K562 (cell line): Measurements from ENCODE around the gene NDUFB7. TPM values are rescaled to one million over a fixed set of nuclear protein-coding genes. Genes with fewer than 3 reads are reported as not detected.

Experiments
- ATAC-seq: fragments of 200-7000 bp; cut with Tn5 transposase; 3 replicates; pipeline ENCODE4 v1.9.1; 2020; ENCODE audit warnings: moderate library complexity
- BruUV-seq: library from RNA; stranded (reverse); fragments of 400-500 nt; replicated peaks from 2 replicates; lab custom pipeline; 2021; lab: Mats Ljungman, UMichigan
- CTCF ChIA-PET: fragments of 300-600 bp; formaldehyde crosslinking; extraction: SDS; loops from one replicate; lab custom pipeline; 2021; ENCODE audit warnings: low intra/inter-chr PET ratio; lab: Yijun Ruan, JAX
- POLR2A ChIA-PET: fragments of 300-600, 350-650 bp; sonication (Branson Sonifier 250); formaldehyde crosslinking; extraction: SDS; loops from one replicate; lab custom pipeline; 2021; ENCODE audit warnings: antibody characterized with exemption, inconsistent platforms; lab: Yijun Ruan, JAX
- DNase-seq, 4 experiments: peaks; one replicate each; pipeline versions ENCODE4 v3.0.0 to v3.0.0-alpha.2; 2011 to 2018; ENCODE audit warnings: low spot score in 3 of 4, mixed read lengths in 3 of 4; ENCODE audit errors: extremely low read depth in 1 of 4
- FAIRE-seq: peaks from 2 replicates; lab custom pipeline; 2011; peaks lifted over from hg19 to GRCh38; lab: Jason Lieb, UNC
- H2AFZ ChIP-seq: 2 replicates; pipeline ENCODE4 v1.6.0; 2011; ENCODE audit warnings: low read depth, low read length, control low read depth, inconsistent platforms
- H3K27ac ChIP-seq: fragments of 200-600 bp; 3 replicates; pipeline ENCODE4 v1.8.0; 2011; ENCODE audit warnings: low read depth, mild to moderate bottlenecking, control low read depth, inconsistent platforms, low read length, moderate library complexity, mixed read lengths; ENCODE audit errors: extremely low read depth
- H3K27me3 ChIP-seq, 2 experiments: fragments of 300-600 bp in 1 of 2; 2 replicates in 1 of 2; 3 replicates in 1 of 2; pipeline versions ENCODE4 v1.6.0 to v1.8.0; 2011; ENCODE audit warnings: inconsistent platforms in 2 of 2, low read length in 2 of 2, mild to moderate bottlenecking in 1 of 2, mixed read lengths in 1 of 2, moderate library complexity in 1 of 2; ENCODE audit not compliant: control insufficient read depth in 2 of 2, insufficient read depth in 2 of 2
- H3K36me3 ChIP-seq: fragments of 300-600 bp; 3 replicates; pipeline ENCODE4 v1.8.0; 2011; ENCODE audit warnings: mild to moderate bottlenecking, low read length, inconsistent platforms; ENCODE audit not compliant: control insufficient read depth, insufficient read depth
- H3K4me1 ChIP-seq, 2 experiments: fragments of 200-600 bp in 1 of 2; replicated peaks in 1 of 2; 2 replicates in 1 of 2; 3 replicates in 1 of 2; pipeline versions ENCODE4 v1.5.1 to v1.8.0; 2011; ENCODE audit warnings: inconsistent platforms in 2 of 2, low read length in 2 of 2, mild to moderate bottlenecking in 1 of 2, mixed read lengths in 1 of 2, moderate library complexity in 1 of 2; ENCODE audit not compliant: control insufficient read depth in 2 of 2, insufficient read depth in 2 of 2
- H3K4me2 ChIP-seq: 2 replicates; pipeline ENCODE4 v1.6.1; 2011; ENCODE audit warnings: low read length, control low read depth, inconsistent platforms, mixed read lengths; ENCODE audit not compliant: insufficient read depth
- H3K4me3 ChIP-seq: fragments of 200-600 bp; sonication (generic), shearing (Covaris generic); 2 replicates; pipeline ENCODE4 v1.5.1; 2016; ENCODE audit warnings: control low read depth, inconsistent platforms
- H3K79me2 ChIP-seq: fragments of 200-600 bp; 3 replicates; pipeline ENCODE4 v1.8.0; 2011; ENCODE audit warnings: low read length, inconsistent platforms; ENCODE audit not compliant: control insufficient read depth, insufficient read depth
- H3K9ac ChIP-seq, 2 experiments: 2 replicates each; pipeline versions ENCODE4 v1.6.0 to v1.6.1; 2011; ENCODE audit warnings: low read depth in 2 of 2, low read length in 2 of 2, control low read depth in 1 of 2, inconsistent platforms in 1 of 2, mild to moderate bottlenecking in 1 of 2, mixed read lengths in 1 of 2; ENCODE audit not compliant: insufficient read depth in 1 of 2
- H3K9me1 ChIP-seq: one replicate; pipeline ENCODE4 v1.6.0; 2011; ENCODE audit warnings: inconsistent platforms, mild to moderate bottlenecking, low read length, moderate library complexity; ENCODE audit not compliant: control insufficient read depth, insufficient read depth
- H3K9me3 ChIP-seq: replicated peaks from 2 replicates; pipeline ENCODE4 v1.5.1; 2011; ENCODE audit warnings: low read depth, low read length, inconsistent platforms; ENCODE audit not compliant: control insufficient read depth, insufficient read depth
- H4K20me1 ChIP-seq: replicated peaks from 2 replicates; pipeline ENCODE4 v1.6.1; 2011; ENCODE audit warnings: low read length, inconsistent platforms, mixed read lengths; ENCODE audit not compliant: control insufficient read depth, insufficient read depth
- ATF2 ChIP-seq: sonication (generic); formaldehyde crosslinking; IDR thresholded peaks from 2 replicates; pipeline ENCODE4 v1.8.1; 2022; ENCODE audit warnings: missing genetic modification reagents
- BCOR ChIP-seq: fragments of 450-650 bp; IDR thresholded peaks from 2 replicates; pipeline ENCODE4 v1.6.1; 2016
- CBX1 ChIP-seq: sonication (generic); IDR thresholded peaks from 2 replicates; pipeline ENCODE4 v1.6.1; 2016; ENCODE audit warnings: antibody characterized with exemption, low read depth, mild to moderate bottlenecking
- EGR1 ChIP-seq: fragments of 450-650 bp; conservative IDR thresholded peaks from 2 replicates; pipeline ENCODE4 v1.6.1; 2017; ENCODE audit warnings: mild to moderate bottlenecking
- FOXP1 ChIP-seq: sonication (generic); formaldehyde crosslinking; IDR thresholded peaks from 2 replicates; pipeline ENCODE4 v1.8.0; 2022; ENCODE audit warnings: mild to moderate bottlenecking, missing genetic modification reagents
- HDAC1 ChIP-seq, 2 experiments: fragments of 450-650 bp; IDR thresholded peaks; 2 replicates each; pipeline ENCODE4 v1.6.1; 2016 to 2017; ENCODE audit warnings: inconsistent platforms in 1 of 2, mild to moderate bottlenecking in 1 of 2, moderate library complexity in 1 of 2
- JUNB ChIP-seq: fragments of 450-650 bp; formaldehyde crosslinking; conservative IDR thresholded peaks from 2 replicates; pipeline ENCODE4 v1.4.0; 2020; ENCODE audit warnings: mild to moderate bottlenecking
- KDM1A ChIP-seq, 2 experiments: fragments of 450-650 bp; IDR thresholded peaks; 2 replicates each; pipeline ENCODE4 v1.6.1; 2016; ENCODE audit warnings: mild to moderate bottlenecking in 2 of 2
- NFIC ChIP-seq: fragments of 450-650 bp; IDR thresholded peaks from 2 replicates; pipeline ENCODE4 v1.6.1; 2017; ENCODE audit warnings: mild to moderate bottlenecking, inconsistent platforms
- NR4A1 ChIP-seq, 2 experiments: fragments of 250-450 bp in 1 of 2; fragments of 450-650 bp in 1 of 2; sonication (Bioruptor Pico) in 1 of 2; IDR thresholded peaks; 2 replicates each; pipeline versions ENCODE4 v1.4.0 to v1.6.1; 2016 to 2020; ENCODE audit warnings: mild to moderate bottlenecking in 2 of 2, missing compliant biosample characterization in 1 of 2, missing genetic modification characterization in 1 of 2, moderate library complexity in 1 of 2
- PHF8 ChIP-seq: fragments of 200-600 bp; sonication (generic); IDR thresholded peaks from 2 replicates; pipeline ENCODE4 v1.6.1; 2012; ENCODE audit warnings: mixed run types, mild to moderate bottlenecking, inconsistent platforms, low read length, moderate library complexity, borderline replicate concordance
- SMARCA5 ChIP-seq: fragments of 450-650 bp; IDR thresholded peaks from 2 replicates; pipeline ENCODE4 v1.6.1; 2016
- TEAD1 ChIP-seq, 2 experiments: fragments of 450-650 bp in 1 of 2; sonication (generic) in 1 of 2; formaldehyde crosslinking; IDR thresholded peaks; 2 replicates each; pipeline versions ENCODE4 v1.4.0 to v1.8.0; 2020 to 2022; ENCODE audit warnings: mild to moderate bottlenecking in 2 of 2, missing genetic modification reagents in 1 of 2
- USF1 ChIP-seq: sonication (generic); formaldehyde crosslinking; IDR thresholded peaks from 2 replicates; pipeline ENCODE4 v1.9.0; 2022; ENCODE audit warnings: mild to moderate bottlenecking, missing genetic modification reagents
- ZBTB33 ChIP-seq: sonication (generic); formaldehyde crosslinking; IDR thresholded peaks from 2 replicates; pipeline ENCODE4 v1.8.1; 2023; ENCODE audit warnings: mild to moderate bottlenecking, missing genetic modification reagents
- ZFP36 ChIP-seq: fragments of 150-350 bp; IDR thresholded peaks from 2 replicates; pipeline ENCODE4 v1.6.1; 2018; ENCODE audit warnings: low read length, low read depth; ENCODE audit not compliant: partially characterized antibody
- ZNF263 ChIP-seq: sonication (generic); formaldehyde crosslinking; IDR thresholded peaks from 2 replicates; pipeline ENCODE4 v1.8.0; 2022; ENCODE audit warnings: mild to moderate bottlenecking, missing genetic modification reagents, borderline replicate concordance
- ZNF507 ChIP-seq: conservative IDR thresholded peaks from 2 replicates; pipeline ENCODE4 v1.6.1; 2017; ENCODE audit warnings: missing genetic modification characterization, missing compliant biosample characterization
- WGBS: fragments of 100-300 bp; shearing (Covaris generic); methylation state at CpG from one replicate; pipeline ENCODE4 v1.1.6; 2016; ENCODE audit warnings: low coverage, mixed read lengths; ENCODE audit not compliant: insufficient coverage; ENCODE audit errors: missing lambda C conversion rate; 5-methylcytosine and 5-hydroxymethylcytosine counted together
- in situ Hi-C: fragments of 300-500 bp; cut with MboI; formaldehyde crosslinking; loops from 4 replicates; pipeline ENCODE4 v1.15.0; 2018; ENCODE audit warnings: inconsistent platforms, mixed read lengths
- intact Hi-C: fragments of 100-400 bp; cut with micrococcal nuclease; formaldehyde crosslinking; loops from 2 replicates; pipeline ENCODE4 v1.14.2; 2022
- polyA plus RNA-seq, 8 experiments: library from polyadenylated mRNA; depleted of rRNA in 4 of 8; stranded (reverse) in 5 of 8; unstranded in 3 of 8; fragments of >200 nt; fragmentation: Nextera tagmentation in 2 of 8; fragmentation: Illumina TruSeq in 1 of 8; extraction: Ambion mirVana in 2 of 8; extraction: Trizol in 1 of 8; gene quantifications; 2 replicates each; pipeline versions ENCODE4 v1.2.1 to v1.2.3, GENCODE V29; 2011 to 2014; ENCODE audit warnings: inconsistent platforms in 1 of 8, missing spikeins in 1 of 8
- total RNA-seq, 7 experiments: library from RNA; depleted of rRNA in 6 of 7; stranded (reverse); fragments of >200 nt in 6 of 7; fragmentation: Illumina TruSeq in 2 of 7; extraction: Trizol in 2 of 7; gene quantifications; 2 replicates each; pipeline versions ENCODE4 v1.2.1 to v1.2.3, GENCODE V29; 2011 to 2021; ENCODE audit warnings: low replicate concordance in 1 of 7

NDUFB7 gene
- total and polyA plus RNA-seq, 9 of the 15 experiments (the other 6 are each of a cell fraction or from before 2014, with no cell fraction given): 14.9 to 842 (median 137) TPM

DNA sequence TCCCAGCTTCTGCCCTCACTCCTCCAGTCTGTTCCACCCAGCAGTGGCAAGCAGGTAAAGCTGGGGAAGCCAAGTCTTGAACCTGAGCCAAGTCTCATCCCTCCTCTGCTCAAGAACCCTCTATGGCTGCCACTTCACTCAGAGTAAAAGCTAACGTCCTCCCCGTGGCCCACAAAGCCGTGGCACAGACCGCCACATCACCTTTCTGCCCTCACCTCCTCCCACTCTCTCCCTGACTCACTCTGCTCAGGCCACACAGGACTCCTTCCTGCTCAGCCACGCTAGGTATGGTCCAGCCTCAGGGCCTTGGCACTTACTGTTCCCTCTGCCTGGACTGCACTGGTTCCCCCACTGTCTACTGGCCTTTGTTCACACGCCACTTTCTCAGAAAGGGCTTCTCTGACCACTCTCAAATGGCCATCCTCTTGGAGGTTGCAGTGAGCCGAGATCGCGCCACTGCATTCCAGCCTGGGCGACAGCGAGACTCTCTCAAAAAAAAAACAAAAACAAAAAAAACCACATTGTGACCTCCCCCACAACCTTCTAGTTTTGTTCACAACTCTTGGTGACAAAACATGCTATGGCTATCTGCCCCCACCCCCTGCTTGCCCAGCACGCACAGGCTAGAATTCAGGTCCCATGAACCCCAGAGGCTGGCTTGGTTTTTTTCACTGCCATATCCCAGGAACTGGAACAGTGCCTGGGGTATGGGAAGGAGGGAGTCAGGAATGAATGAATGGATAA lies 15.8 kb downstream of the NDUFB7 start:
- ATAC-seq: peak; percentile 43
- intact Hi-C loops: loop anchor here (10.0 kb wide), 1 partner anchor 121 kb away; the partner anchor contains the start of gene PKN1
- H2AFZ ChIP-seq: no peak overlapping the region

More for the DNA sequence above, 15.8 kb downstream of the NDUFB7 start:
- Histone ChIP-seq H3K4me1 (peaks cover 18 to 74% of the 10 kb centered on the region in 2 experiments; a peak in 4 of 5 replicates), H3K27ac (peak overlapping the region; percentile 44; the same call in 2 of the 3 replicates), H3K4me2 (peak overlapping the region; percentile 80; the same call in 1 of the 2 replicates), H3K9ac (peak overlapping the region in 1 of 2 experiments; percentile 77; a peak in 2 of 4 replicates), H3K79me2 (peaks cover 81% of the 10 kb centered on the region), H3K9me1 (peaks cover 2% of the 10 kb centered on the region), H4K20me1 (peaks cover 18% of the 10 kb centered on the region), H3K4me3 (no peak overlapping the region)
- POLR2A ChIA-PET: interaction anchor here (0.6 to 1.9 kb wide), 4 partner anchors 9 to 46 kb away, joined by 3 to 6 read pairs (median 5); partner anchors contain the start of gene DNAJB1
- no TSS peak for BruUV-seq
- in situ Hi-C loops: no loop called here
- peak; percentile 80 for TF ChIP-seq NFIC
- TF ChIP-seq ZNF263: 0 out of 2 replicates have a peak, but pooled peaks have one; percentile 35
- TF ChIP-seq KDM1A (IDR thresholded peaks at IDR 0.05): peak; percentile 32 to 78; a peak in 3 of 4 replicates
- TF ChIP-seq EGR1: peak; percentile 37; the same call in 1 of the 2 replicates
- TF ChIP-seq ZFP36: peak; percentile 72
- TF ChIP-seq PHF8: no peak
- peak; percentile 78 for TF ChIP-seq BCOR
- TF ChIP-seq NR4A1 (CRISPR knock-in tag; IDR thresholded peaks at IDR 0.05): no peak
- no peak for TF ChIP-seq NR4A1 (tag; IDR thresholded peaks at IDR 0.05)
- 0 out of 2 replicates have a peak, but pooled peaks have one; percentile 43 for TF ChIP-seq CBX1
- no peak for TF ChIP-seq JUNB (CRISPR knock-in tag)
- peak; percentile 79 for TF ChIP-seq SMARCA5
- 0 out of 4 replicates have a peak, but pooled peaks of 1 of the 2 experiments have one; percentile 18 for TF ChIP-seq HDAC1 (IDR thresholded peaks at IDR 0.05)
- TF ChIP-seq USF1 (CRISPR knock-in tag): peak; percentile 29; the same call in 1 of the 2 replicates
- no peak for TF ChIP-seq ZNF507 (tag)
- no peak for TF ChIP-seq ATF2 (CRISPR knock-in tag)
- 0 out of 4 replicates have a peak, but pooled peaks of 1 of the 2 experiments have one; percentile 17 for TF ChIP-seq TEAD1 (CRISPR knock-in tag; IDR thresholded peaks at IDR 0.05)
- peak; percentile 69; the same call in 1 of the 2 replicates for TF ChIP-seq FOXP1 (CRISPR knock-in tag)
- peak; percentile 84 for TF ChIP-seq ZBTB33
- TF ChIP-seq, all 486 proteins: peak for 13
- FAIRE-seq (no peak), DNase-seq (no peak)
- Histone ChIP-seq H3K36me3 (peaks cover 9% of the 10 kb centered on the region; the same call in 1 of the 3 replicates), H3K9me3 (no peaks in the 10 kb centered on the region), H3K27me3 (no peaks in the 10 kb centered on the region)
- CTCF ChIA-PET: no interaction called here
- 71% methylated on average over 11 of the region's 12 CpGs for WGBS
